ENCODE measurements around the gene FHIT.
"Not testable (repeated sequence)": the region's sequence is repeated elsewhere in the genome, so short reads cannot be mapped to it uniquely, and the experiment has no call there.

FHIT gene

GRCh38 chr3:60591267-60591666 is 660.0 kb downstream of the FHIT start:
- no peak for DNase-seq

GRCh38 chr3:60588806-60589205 is 662.4 kb downstream of the FHIT start:
- no peak for DNase-seq

DNA sequence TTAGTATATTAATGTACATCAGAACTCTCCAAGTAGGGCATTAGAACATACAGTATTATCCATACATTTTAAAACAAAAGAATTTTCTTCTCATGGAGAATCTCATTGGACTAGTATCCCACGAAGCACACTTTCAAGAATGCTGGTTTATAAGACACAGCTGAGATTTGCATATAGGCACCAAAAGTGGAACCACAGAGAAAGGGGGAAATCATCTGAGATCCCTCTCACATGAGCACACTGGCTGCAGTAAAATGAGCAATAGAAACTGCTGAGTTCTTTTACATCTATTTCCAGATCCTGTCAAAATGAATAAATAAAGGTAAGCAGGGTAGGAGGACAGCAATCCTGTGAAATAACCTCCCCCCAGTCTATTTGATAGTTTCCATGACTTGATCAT is 665.3 kb downstream of the FHIT start:
- DNase-seq: no peak

DNA sequence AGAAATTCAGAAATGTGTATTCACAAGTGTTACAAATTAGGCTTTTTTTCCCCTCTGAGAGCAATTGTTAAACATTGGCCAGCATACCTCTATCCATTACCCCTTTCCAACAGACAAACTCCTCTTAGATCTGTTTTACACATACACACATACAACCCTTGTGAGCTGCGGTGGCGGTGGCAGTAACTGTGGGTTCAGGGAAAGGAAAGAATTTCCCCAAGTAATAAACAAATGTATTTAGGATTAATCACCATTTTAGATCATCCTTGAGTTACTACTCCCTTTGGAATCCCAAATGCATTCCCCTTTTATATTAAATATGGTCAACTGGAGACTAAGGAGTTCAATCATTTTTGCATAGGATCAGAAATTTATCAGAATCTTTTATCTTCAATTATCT is 667.0 kb downstream of the FHIT start:
- DNase-seq: no peak

DNA sequence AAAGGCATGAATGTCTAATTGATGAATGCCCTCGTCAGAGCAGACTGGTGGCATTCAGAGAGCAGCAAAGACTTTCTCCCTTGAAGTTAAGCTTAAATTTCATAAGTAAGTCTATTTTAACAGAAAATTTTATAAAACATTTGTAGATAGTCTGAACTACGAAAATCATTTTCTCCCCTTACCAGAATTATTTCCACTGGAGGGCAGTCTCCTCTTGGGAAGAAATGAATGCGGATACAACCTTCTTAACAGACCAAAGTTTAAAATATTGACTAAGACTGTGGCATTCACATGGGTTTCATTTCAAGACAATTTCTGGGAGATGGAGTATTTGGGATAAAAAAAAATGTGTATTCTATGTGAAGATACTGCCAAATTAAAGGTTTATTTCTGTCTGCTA is 669.0 kb downstream of the FHIT start:
- no peak for DNase-seq

DNA sequence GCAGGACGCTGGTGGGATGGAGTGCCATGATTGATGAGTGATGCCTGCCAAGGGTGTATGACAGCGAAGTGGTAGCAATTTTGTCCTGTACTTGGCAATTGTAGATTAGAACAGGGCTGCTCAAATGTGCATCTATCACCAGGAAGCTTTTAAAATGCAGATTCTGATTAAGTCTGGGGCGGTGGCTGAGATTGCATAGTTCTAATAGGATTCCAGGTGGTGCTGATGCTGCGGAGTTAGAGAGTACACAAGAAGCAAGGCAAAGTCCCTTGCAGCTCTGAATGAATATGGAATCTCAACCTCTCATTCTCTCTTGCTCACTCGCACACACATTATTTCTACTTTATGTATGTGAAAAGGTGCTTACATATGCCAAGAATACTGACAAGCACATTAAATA is 670.4 kb downstream of the FHIT start:
- DNase-seq: no peak

DNA sequence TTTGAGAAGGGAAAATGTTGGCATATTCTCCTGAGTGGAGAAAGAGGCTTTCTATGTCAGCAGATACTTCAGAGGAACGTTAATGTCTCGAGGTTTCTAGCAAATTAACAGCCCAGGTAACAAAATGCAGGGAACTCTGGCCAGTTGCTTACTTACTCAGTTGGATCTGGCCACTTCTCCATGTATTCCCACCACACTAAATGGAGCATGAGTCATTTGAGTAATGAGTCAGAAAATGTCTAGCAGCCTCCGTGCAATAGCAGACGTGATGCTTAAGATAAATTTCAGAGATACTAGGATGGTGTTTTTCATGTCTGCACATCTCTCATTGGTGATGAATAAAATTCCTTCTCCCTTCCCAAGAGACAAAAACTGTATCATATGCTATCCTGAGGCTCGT is 671.5 kb downstream of the FHIT start:
- no peak for DNase-seq

- DNase-seq: no peak
Observed at GRCh38 chr3:60578936-60579335, 672.3 kb downstream of the FHIT start.

- DNase-seq: no peak
Observed at GRCh38 chr3:60577601-60578000, 673.7 kb downstream of the FHIT start.

- DNase-seq: no peak
Observed at GRCh38 chr3:60575718-60576272, 675.5 kb downstream of the FHIT start.

DNA sequence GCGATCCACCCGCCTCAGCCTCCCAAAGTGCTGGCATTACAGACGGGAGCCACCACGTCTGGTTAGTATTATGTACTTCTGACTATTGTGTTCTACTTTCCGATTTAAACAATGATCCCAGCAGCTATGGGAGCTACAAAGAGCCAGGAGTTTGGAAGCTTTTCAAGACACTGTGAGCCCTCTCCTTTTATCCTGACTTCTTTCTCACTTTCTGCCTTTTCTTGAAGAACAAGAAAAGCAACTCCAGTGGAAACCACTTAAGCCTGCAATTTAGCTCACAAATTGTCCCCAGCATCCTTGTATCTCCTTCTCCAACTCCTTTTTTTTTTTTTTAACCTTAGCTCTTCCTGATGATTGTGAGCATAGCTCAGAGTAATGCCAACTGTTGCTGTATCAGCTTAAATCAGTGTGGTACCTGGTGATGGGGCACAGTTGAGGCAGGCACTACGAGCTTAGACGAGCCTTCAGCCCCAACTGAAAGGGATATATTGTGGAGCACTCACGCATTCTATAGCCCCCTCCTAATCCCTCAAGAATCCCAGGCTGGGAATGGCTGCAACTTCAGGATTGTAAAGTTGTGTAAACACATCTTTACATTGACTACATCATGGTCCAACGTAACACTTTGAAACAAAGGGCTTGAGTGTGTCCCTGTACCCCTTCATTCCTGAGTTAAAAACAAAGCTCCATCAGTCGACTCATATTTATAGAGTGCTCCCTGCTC is 677.0 kb downstream of the FHIT start:
- DNase-seq: no peak

GRCh38 chr3:60573494-60573893 is 677.8 kb downstream of the FHIT start:
- no peak for DNase-seq

- no peak for DNase-seq
Observed at GRCh38 chr3:60571511-60571910, 679.7 kb downstream of the FHIT start.

DNA sequence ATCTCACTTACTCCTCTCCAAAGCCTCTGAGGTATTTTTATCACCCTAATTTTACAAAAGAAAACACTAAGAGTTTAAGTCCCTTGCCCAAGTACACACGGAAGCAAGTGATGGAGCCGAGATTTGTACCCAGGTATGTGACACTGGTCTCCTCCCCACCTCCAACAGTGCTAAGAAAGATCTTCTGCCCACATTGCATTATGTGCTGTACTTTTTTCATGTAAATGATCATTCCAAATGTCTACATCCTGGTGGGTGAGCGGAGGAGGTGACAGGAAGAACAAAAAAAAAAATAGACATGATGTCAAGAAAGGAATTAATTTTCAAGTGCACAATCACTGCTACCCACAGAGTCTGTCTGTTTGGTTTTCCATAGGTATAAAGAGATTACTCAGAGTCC is 694.1 kb downstream of the FHIT start:
- DNase-seq: no peak

DNA sequence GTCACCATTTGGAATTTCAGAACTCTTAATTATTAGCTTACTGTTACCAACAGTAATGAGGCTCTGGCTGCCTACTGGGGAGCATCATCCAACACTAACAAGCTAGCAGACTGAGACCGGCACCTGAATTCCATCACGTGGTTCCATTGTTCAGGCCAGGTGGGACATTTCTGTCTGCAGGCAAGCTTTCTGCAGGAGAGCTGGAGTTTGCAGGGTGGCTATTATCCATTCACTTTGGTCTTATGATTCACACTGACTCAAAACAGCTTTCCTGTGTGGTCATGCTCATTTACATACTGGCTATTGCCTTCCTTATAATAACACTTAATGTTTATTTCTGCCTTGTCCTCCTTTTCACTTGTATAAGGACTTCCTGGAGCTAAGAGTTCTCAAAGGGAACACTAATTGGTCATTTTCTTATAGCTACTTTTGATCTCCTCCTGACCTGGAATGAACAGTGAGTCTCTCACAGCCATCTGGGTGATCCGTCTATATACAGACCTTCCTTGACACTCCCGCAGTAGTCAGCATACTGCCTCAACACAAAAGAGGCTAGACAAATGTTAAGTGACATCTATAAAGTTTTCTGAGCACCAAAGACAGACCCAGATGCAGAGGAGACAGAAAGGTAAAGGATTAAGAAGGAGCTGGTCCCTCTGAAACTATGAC is 695.4 kb downstream of the FHIT start:
- DNase-seq: no peak

- DNase-seq: no peak
Observed at GRCh38 chr3:60553144-60553543, 698.1 kb downstream of the FHIT start.

- DNase-seq: no peak
Observed at GRCh38 chr3:60552581-60552980, 698.7 kb downstream of the FHIT start.

DNA sequence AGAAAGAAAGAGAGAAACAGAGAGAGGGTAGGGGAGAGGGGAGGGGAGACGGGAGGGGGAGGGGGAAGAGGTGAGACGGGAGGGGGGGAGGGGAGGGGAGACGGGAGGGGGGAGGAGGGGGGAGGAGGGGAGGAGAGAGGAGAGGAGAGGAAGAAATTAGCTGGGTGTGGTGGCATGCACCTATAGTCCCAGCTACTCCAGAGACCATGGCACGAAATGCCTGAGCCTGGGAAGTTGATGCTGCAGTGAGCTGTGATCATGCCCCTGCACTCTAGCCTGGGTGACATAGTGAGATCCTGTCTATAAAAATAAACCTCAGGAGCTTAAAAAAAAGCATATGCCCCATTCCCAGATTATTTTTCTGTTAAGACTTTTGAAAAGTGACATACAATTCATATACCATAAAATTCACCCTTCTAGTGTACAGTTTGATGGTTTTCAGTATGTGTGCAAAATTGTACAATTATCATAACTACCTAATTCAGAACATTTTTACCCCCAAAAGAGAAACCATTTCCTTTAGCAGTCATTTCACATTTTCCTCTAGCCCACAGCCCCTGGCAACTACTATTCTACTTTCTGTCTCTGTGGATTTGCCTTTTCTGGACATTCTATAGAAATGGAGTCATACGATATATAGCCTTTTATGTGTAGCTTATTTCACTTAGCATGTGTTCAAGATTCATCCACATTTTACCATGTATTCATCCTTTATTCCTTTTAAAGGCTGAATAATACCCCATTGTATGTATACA is 699.6 kb downstream of the FHIT start:
- DNase-seq: no peak

DNA sequence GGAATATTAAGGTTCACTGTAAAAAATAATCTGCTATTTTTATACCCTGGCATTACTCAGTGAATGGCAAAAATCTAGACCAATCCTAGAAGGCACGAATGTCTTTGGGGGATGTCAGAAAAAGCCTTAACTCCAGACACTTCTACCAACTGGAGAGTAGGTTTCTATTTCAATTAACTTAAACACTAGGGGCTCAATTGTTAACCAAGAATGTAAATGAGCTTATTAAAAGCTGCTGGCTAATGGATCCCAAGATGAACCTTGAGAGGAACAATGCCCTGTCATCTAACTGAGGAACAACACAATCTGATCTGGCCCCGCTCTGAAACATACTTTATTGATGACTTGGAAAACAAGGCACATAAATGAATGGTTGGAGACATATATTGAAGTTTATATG is 701.4 kb downstream of the FHIT start:
- no peak for DNase-seq

DNA sequence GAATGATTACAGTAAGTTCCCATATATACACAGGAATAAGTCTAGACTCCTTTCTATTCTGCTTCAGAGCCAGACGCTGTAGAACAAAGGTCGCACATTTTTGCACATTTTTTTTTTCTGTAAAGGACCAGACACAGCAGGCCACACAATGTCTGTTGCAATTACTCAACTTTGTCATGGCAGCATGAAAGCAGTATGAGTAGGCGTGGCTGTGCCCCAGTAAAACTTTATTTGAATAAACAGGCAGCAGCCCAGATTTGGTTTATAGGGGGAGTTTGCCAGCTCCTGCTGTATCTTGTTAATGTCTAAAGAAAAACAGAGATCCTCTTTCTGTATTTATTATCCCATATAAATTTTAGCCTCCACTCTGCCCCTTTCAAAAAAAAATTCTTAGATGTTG is 708.3 kb downstream of the FHIT start:
- no peak for DNase-seq

GRCh38 chr3:60539394-60539793 is 711.9 kb downstream of the FHIT start:
- DNase-seq: not testable (repeated sequence)

GRCh38 chr3:60536420-60536819 is 714.8 kb downstream of the FHIT start:
- DNase-seq: no peak

GRCh38 chr3:60531759-60532158 is 719.5 kb downstream of the FHIT start:
- no peak for DNase-seq

DNA sequence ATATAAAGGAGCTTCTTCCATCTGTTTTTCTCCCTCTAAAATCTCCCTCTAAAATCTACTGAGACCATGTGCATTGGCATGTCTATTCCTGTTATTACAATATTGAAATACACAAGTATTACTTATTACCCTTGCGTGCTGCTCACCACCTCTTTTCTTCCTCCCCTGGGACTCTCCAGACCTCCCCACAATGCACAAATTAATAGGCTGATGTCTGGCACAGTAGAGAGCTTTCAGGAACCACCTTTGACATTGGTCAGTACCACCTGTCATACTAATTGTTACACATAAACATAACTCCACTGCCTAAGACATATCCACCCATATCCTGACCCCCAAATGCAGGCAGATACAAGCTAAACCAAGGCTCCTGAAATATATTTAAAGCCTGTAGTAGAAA is 722.6 kb downstream of the FHIT start:
- no peak for DNase-seq

Measured in activated CD4-positive, alpha-beta T cell treated with anti-CD3 and anti-CD28 coated beads, Interleukin-2, amount 50 U/mL, for 1 hour (primary cell).